GM21447 (cell line): ENCODE measurements around the gene GOLGA6L7.
"Not testable (repeated sequence)": the region's sequence is repeated elsewhere in the genome, so short reads cannot be mapped to it uniquely, and the experiment has no call there.

ENCODE experiments used
- ATAC-seq: cut with Tn5 transposase; IDR thresholded peaks from one replicate; pipeline ENCODE4 v1.9.1; 2021; ENCODE audit not compliant: unreplicated experiment

Gene GOLGA6L7, protein sequence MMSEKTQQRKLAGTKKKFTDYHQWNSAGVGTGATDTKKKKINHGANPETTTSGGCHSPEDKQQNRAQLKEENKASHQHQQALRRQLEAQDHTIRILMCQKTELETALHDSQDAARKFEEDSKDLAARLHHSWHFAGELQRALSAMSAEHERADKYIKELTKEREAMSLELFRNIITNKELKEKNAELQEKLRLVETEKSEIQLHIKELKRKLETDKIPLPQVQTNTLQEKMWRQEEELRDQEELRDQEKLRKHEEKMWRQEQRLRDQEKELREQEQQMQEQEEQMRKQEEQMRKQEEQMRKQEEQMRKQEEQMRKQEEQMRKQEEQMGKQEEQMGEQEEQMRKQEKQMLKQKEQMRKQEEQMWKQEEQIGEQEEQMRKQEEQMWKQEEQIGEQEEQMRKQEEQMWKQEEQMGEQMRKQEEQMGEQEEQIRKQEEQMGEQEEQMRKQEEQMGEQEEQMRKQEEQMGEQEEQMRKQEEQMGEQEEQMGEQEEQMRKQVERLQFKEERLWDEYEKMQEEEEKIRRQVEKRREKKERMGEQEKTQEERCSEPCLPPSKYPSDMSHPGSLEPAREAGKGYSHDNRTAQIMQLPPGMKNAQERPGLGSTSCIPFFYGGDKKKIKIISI

DNA sequence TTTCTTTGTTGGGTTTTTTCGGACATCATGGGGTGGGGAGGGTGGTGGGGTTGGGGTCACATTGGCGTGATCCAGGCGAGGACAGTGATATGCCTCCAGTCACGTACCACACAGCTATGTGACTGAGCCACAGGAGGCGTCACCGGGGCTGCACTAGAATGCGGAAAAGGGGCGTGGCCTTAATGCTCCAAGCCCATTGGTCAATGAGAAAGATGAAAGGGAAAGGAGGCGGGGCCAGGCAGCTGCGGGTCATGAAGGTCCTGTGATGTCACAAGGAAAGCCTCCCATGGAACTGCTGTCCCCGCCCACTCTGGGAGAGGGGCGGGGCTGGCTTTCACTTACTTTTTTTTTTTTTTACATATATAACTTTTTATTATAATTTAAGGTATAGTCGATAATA lies at the start of gene GOLGA6L7:
Gene GOLGA6L7 (minus strand): TSS at position 124 of the 400 bp plus-strand sequence. CDS start 95 bp downstream, at position 29.
- not testable (repeated sequence) for ATAC-seq

DNA sequence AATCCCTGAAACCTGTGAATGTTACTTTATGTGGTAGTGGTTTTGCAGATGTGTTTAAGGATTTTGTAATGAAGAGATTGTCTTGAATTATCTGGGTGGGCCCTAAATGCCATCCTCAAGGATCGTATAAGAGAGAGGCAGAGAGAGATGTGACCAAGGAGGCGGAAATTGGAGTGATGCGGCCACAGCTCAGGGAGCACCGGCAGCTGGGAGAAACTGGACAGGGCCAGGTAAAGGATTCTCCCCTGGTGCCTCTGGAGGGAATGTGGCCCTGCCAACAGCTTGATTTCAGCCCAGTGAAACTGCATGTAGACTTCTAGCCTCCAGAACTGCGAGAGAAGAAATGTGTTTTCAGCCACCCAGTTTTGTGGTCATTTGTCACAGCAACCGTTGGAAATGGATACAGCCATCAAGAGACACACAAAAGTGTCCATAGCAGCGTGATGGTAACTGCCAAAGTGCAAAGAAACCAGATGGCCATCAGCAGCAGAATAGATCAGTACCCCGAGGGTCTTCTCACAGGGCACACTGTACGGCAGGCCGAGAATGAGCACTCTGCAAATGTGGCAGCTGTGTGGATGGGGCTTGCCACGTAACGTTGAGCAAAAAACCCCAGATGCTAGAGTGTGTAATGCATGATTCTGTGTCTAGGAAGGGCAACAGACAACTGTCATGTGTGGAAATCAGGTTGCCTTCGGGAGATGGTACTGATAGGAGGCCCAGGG lies 49.6 kb upstream of the GOLGA6L7 start:
- no peak for ATAC-seq

DNA sequence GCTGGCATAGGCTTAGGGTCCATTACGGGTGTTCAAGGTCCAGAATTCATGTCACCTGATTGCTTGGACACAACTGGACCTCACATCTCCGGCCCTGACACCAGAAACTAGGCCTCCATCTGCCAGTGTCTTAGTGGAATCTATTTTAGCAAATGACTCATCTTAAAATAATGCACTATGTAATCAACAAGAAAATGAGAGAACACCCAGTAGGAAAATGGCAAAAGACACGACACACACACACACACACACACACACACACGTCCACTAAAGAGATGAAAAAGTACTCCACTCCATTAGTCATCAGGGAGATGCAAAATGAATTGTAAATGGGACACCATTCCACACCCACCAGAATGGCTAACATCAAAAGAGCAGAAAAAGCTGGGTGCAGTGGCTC lies 48.5 kb upstream of the GOLGA6L7 start:
- no peak for ATAC-seq

DNA sequence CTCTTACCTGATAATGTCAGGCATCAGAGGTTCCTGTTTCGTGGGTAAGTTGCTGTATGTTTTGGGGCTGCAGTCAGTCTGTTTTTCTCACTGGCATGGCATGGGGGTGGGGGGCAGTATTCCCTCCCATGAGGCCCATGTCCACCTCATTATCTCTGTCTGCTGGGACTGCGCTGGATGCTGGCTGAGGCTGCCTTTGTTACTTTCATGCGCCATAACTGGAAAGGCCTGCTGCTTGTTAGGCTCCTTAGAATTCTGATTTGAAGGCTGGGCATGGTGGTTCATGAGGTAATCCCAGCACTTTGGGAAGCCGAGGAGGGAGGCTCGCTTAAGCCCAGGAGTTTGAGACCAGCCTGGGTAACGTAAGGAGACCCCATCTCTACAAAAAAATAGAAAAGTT lies 47.1 kb upstream of the GOLGA6L7 start:
- ATAC-seq, result no peak

DNA sequence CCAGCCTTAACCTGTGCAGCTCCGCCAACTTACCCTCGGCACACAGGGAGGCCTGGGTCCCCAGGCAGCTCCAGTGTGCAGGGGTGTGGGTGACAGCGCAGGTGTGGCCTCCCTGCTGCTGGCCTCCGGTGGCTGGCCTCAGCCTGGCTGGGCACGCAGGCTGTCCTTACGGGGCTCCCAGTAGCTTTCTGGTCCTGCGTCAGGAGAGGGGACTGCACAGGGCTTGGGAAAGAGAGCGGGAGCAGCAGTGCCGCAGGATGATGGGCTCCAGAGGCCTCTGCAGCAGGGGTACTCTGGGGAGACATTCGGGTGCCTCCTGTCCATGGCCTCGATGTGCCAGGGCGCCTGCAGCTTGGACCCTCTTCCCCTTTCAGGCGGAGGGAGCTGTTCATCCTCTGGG lies 46.7 kb upstream of the GOLGA6L7 start:
- no peak for ATAC-seq

DNA sequence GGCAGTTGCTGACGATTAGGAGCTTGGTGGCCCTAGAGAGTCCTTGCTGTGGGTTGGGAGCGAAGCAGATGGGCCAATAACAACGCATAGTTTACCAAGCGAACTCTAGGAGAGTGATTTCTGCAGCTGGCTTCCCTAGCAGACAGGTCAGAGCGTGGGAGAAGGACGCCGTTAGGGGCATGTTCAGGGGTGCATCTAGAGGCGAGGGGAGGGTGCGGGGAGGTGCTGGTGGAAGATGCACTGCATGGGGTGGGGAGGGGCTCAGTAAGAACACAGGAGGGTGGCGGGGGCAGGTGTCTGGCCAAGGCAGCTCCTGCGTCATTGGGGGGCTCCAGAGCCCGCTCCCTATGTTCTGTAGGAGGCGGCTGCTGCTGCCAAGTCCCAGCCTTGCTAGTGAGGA lies 46.2 kb upstream of the GOLGA6L7 start:
- no peak for ATAC-seq

DNA sequence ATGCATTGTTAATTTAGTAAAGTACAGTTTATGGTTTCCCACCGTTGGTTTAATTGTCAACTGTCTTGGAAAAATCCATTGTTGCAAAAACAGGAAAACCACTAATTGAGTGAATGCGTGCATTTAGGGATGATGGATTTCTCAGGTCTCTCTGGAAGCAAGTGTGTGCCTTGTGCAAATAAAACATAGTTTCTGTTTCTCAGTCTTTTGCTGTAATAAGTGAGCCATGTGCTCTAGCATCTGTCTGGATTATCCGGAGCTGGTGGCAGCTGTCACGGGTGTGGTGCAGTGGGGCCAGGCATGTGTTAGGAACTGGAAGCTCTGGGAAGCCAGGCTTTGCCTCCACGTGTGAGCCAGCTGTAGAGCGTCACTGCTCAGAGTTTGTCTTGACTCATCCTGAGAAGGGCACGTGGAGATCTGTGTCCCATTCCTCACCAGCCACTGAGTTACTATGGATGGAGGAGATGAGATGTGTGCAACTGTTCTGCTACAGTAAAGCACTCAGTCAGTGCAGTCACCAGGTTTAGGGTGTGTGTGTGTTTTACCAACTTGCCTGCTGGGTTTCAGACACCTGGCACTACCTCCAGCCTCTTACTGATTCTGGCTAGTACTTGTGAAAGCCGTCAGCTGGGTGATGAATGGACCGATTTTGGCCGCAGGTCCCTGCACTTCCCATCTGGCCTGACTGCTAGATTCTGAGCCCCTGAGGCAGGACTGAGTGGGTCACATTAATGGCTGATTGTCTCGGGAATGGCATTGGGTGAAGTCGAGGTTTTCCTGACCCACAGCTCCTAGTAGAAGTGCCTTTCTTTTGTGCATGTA lies 44.6 kb upstream of the GOLGA6L7 start:
- no peak for ATAC-seq

DNA sequence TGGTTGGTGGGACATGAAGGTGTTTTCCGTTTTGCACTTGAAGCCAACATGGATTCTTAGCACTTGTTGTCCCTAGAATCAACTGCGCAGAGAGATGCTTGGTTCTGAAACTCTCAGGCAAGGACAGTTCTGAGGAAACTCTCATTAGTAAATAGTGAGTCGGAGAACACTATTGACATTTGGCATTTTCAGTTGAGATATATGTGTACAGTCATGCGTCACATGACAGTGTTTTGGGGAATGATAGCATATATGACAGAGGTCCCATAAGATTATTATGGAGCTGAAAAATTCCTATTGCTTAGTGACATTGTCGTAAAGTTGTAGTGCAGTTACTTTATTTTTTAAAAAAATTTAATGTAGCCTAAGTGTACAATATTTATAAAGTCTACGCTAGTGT lies 43.1 kb upstream of the GOLGA6L7 start:
- ATAC-seq, result no peak

DNA sequence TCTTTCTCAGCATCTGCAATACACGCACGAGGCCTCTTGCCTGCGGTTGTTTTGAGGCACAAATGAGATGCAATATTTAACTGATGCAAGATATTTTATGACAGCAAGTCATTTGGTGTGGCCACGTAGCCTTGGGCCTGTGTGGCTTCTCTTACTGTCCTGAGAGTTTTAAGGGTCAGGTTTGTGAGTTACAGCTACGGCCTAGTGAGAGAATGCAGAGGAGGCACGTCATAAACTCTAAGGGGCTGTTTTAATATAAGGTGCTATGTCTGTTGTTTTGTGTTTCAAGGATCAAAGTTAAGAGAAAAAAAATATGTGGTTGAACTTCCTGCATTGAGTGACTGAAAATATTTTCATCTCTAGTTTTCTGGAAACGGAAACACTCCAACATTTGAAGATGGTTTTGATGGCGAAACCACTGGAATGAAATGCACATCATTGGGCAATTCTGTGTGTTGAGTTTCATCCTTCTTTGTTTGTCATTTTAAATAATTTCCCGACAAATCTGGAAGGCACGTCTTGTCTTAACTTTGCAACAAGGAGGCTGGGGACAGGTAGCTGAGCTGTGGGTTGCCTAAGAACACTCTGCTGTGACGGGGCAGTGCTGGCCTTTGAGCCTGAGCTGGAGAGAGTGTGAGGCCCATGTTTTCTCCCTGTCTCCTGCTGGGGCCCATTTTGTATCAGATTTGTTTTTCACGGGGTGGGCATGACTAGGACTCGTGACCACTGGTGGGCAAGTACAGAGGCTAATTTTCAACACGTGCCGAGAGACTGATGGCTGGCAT lies 42.5 kb upstream of the GOLGA6L7 start:
- ATAC-seq, result no peak

DNA sequence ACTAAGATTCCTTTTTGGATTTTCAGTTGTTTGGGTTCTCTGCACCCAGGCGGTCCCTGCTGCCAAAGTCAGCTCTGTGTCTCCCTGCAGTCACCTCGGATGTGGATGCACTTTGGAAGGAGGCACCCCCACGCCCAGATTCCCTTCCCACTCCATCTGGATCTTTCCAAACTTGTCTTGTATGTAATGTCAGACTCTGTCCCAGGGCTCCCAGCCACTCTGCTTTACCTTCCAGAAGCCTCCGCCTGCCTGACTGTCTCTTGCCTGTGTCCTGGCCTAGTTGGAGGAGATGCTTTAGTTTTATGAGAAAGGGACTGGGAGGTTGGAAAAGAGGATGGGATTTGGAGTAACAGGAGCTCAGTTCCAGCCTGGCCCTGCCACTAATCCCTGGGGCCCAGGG lies 41.8 kb upstream of the GOLGA6L7 start:
- ATAC-seq, result not testable (repeated sequence)

DNA sequence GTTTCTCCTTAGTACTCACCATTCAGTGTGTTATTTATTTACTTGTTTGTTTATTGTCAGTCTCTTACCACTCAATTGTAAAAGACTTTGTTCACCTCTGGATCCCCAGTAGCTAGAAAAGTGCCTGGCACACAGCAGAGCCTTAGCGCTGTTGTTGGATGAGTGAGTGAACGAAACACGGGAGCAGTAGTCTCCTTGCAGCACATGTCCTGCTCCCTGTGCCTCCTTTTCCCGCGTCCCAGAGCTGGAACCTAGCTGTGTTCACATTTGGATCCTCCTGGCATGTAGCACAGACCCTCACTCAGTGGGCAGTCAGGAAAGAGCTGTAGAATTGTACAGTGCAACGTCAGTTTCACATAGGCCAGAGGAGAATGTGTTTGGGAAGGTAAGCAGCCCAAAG lies 41.4 kb upstream of the GOLGA6L7 start:
- not testable (repeated sequence) for ATAC-seq

DNA sequence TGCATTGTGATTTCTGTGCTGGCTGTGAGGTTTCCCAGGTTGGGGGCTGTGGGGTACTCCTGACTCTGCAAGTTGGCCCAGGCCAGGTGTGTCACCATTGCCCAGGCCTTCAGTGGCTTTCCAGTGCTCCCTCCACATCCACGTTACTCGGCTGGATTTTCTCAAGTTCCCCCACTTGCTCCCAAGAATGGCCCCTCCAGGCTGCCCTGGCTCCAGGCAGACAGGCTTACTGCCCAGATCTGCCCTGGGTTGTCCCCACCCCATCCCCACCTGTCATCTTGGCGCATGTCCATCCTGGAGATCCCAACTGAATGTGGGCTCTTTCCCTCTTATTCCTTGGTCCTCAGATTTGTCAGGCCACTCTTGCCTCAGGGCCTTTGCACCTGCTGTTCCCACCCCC lies 40.9 kb upstream of the GOLGA6L7 start:
- no peak for ATAC-seq

DNA sequence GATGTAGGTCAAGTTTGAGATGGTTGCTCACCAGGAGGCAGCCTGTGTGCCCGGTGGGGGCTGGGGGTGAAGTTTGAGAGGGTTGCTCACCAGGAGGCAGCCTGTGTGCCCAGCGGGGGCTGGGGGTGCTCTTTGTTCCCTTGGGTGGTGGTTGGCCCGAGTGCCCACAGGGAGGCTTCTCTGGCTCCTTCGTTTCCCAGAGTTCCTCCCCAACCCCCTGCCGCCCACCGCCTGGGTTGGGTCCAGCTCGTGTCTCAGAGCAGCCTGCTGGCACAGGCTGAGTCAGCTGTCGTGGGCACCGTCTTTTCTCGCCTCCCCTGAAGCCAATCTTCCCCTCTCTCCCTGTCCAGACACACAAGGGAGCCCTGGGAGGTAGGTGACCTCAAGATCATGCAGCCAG lies 40.5 kb upstream of the GOLGA6L7 start:
- ATAC-seq, result no peak

DNA sequence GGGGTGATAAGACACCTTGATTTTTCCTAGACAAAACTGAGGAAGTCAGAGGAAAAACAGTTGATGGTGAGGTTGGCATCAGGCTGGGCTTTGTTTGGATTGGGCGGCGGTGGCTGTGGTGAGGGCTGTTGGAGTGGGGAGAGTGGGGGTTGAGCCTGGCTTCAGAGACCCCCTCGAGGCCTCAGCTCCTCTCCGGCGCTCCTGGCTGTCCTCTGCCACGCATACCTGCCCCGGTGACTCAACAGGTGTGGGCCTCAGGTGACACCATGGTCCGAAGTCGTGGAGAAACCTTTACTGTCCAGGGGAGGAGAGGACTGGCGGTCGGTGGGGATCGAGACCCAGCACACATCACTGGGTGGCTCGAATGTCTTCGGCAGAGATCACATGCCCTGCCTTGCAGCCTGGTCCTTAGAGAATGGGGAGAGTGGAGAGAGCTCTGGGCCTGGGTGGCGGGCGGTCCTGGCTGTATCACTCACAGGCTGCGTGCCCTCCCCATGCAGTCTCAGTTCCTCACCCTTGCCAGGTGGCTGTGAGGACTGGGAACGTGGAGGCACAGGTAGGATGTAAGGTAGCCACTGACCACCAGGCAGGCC lies 40.0 kb upstream of the GOLGA6L7 start:
- no peak for ATAC-seq

DNA sequence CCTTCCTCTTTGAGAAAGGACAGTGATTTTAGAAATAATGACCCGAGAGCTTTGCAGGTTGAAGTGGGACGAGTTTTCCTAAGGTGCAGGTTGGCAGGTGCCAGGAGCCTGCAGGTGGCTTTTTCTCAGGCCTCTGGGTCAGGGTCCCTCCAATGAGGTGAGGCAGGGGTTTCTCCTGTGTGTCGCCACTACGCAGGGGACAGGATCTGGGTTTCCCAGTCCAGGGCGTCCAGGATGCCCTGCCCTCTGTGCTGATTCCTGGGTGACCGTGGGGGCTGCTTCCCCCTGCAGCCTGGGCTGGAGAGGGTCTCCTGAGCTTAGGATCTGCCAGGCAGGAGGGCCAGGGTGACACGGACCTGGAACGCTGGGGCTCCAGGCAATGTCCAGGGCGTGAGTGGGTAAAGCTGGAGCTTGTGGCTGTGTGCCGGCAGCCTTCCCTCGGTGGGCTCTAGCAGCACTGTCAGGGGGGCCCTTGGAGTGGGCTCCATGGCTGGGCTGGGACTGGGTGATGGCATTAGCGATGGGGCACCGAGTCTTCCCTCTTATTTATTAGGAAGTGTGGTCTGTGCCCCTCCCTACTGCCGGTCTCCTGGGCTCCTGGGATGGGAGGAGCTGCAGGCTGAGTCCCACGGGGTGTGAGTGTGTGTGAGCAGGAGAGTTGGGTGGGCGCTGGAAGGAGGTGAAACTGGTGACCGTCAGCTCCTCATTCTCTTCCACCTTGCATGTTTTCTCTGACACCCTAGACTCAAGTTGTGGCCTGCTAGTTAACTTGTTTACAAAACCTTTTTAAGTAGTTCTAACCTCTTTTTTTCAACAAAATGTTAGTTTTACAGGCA lies 39.1 kb upstream of the GOLGA6L7 start:
- ATAC-seq, result no peak

DNA sequence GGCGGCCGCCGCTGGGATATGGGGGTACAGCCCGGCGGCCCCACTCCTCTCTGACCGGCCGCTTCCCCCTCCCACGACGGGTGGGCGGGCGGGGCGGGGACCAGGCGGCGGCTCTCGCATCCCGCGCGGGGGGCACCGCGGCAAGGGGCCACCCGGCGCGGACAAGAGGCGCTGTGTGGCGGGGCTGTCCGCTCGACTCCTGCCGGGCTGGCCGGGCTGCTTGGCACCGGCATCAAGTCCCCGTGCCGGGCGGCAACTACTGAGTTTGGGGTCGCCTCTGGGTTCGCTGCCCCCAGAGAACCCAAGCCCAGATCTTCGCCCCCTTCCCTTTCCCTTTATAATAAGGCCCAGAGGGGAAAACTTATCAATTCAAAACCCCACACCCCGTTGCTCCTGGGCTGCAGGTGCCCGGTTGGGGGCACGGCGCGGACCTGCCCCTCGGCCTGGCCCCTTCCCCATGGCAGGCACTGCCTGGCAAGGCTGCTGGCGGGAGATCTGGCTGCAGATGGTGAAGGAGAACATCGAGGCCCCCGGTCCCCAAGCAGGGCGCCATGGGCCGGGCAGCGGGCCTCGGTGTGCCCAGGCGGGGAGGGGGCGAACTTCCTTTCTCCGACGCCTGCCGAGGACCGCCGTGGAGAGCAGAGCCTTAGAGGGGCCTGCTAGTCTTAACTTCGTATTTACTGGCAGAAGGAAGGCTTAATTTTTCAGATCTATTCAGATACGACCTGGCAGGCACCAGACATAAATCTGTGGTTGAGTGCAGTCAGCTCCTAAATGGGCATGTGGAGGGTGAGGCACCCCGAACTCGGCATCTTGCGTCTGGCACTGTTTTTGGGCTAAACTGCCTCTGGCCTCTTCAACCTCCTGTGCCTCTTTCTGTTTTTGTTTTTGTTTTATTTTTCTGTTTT lies 38.2 kb upstream of the GOLGA6L7 start:
- no peak for ATAC-seq

DNA sequence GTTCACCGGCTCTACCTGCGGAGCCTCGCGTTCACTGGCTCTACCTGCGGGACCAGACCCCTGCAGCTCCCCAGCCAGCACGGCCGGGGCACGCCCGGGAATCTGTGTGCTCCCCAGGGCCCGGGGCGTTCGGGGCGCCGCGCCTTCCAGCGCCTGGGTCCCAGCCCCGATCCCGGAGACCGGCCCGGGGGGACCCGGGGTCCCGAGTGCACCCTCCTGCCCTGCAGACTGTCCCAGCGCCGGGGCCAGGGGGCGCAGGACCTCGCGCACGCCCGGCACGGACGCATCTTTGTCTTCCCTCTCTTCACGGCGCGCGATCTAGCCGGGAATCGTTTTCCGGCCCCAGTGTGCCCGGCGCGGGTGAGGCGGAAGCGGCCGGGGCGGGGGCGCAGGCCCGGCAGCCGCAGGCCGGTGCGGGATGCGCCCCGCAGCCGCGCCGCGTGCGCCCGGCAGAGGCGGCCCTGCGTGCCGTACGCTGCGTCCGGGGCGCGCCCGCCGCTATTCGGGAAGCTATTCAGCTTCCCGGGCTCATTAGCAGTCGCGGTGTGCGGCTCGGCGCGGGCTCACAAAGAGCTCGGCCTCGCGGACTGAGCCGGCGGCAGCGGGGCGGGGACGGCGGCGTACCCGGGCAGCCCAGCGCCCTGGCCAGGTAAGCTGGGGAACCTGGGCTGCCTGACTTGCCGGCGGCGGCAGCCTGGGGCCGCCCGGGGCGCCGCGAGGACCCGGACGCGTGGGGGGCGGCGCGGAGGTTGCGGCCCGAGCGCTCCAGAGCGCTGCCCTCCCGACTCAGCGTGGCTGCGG lies 37.4 kb upstream of the GOLGA6L7 start, which contains the start of gene APBA2:
Gene APBA2 (plus strand): TSS at position 345 of the 801 bp plus-strand sequence. CDS start 167,911 bp downstream, outside the sequence.
- no peak for ATAC-seq
